ENCODE measurements around the gene DEF6.

The DEF6 gene

GRCh38 chr6:35262596-35262995, 35.0 kb upstream of the DEF6 start:
- no peak overlapping the region for H3K9ac ChIP-seq (ENCODE audit: low read length)
- H3K36me3 ChIP-seq (ENCODE audit: control insufficient read depth, insufficient read depth, low read length) = no peaks in the 10 kb centered on the region

DNA sequence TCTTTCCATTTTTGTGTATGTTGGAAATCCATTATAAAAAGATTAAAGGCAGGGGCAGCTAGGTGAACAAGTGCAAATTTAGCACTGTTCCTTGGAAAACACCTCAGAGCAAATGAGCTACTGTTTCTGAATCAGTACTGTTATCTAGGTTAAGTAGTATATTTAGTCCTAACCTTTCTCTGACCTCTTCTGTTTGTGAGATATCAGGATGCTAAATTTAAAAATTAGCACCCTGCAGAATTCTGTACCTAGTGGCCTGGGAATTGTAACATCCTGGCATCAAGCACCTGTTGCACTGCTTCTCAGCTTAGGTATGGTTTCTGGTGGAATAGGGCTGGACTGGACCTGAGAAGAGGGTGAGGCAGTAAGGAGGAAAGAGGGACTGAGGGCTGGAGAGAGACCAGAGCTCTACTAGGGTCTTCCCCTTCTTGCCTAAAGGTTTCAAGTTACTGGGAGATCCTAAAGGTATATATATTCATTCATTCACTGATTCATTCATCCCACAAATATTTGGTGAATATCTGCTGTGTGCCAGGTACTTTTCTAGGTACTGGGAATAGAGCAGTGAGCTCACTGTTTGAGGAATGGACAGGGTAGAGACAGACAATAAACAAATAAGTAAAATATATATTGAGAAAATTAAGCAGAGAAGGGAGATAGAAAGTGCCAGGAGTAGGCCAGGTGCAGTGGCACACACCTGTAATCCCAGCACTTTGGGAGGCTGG, 32.9 kb upstream of the DEF6 start:
- H3K9me3 ChIP-seq (ENCODE audit: control insufficient read depth, insufficient read depth, low read depth, low read length) = no peaks in the 10 kb centered on the region
- H3K27me3 ChIP-seq (ENCODE audit: control insufficient read depth, insufficient read depth, low read length) = no peaks in the 10 kb centered on the region
- no peaks in the 10 kb centered on the region for H3K36me3 ChIP-seq (ENCODE audit: control insufficient read depth, insufficient read depth, low read length)
- H3K4me1 ChIP-seq (ENCODE audit: control insufficient read depth, insufficient read depth, low read length) = peaks cover 11% of the 10 kb centered on the region; the same call in 1 of the 2 replicates
- H3K4me3 ChIP-seq (ENCODE audit: low read depth, low read length) = no peak overlapping the region
- H3K9ac ChIP-seq (ENCODE audit: low read length) = no peak overlapping the region
- H3K27ac ChIP-seq (ENCODE audit: low read depth, low read length) = no peak overlapping the region

More at GRCh38 chr6:35262596-35262995, 35.0 kb upstream of the DEF6 start:
- no peaks in the 10 kb centered on the region for H3K9me3 ChIP-seq (ENCODE audit: control insufficient read depth, insufficient read depth, low read depth, low read length)
- no peak overlapping the region for H3K27ac ChIP-seq (ENCODE audit: low read depth, low read length)
- H3K4me3 ChIP-seq (ENCODE audit: low read depth, low read length) = no peak overlapping the region
- no peaks in the 10 kb centered on the region for H3K27me3 ChIP-seq (ENCODE audit: control insufficient read depth, insufficient read depth, low read length)
- H3K4me1 ChIP-seq (ENCODE audit: control insufficient read depth, insufficient read depth, low read length) = peaks cover 9% of the 10 kb centered on the region; the same call in 1 of the 2 replicates

GRCh38 chr6:35265523-35265922, 32.1 kb upstream of the DEF6 start:
- Histone ChIP-seq H3K4me1 (ENCODE audit: control insufficient read depth, insufficient read depth, low read length) (peaks cover 8% of the 10 kb centered on the region; the same call in 1 of the 2 replicates), H3K9ac (ENCODE audit: low read length) (no peak overlapping the region), H3K27ac (ENCODE audit: low read depth, low read length) (no peak overlapping the region), H3K9me3 (ENCODE audit: control insufficient read depth, insufficient read depth, low read depth, low read length) (no peaks in the 10 kb centered on the region), H3K27me3 (ENCODE audit: control insufficient read depth, insufficient read depth, low read length) (no peaks in the 10 kb centered on the region), H3K36me3 (ENCODE audit: control insufficient read depth, insufficient read depth, low read length) (no peaks in the 10 kb centered on the region), H3K4me3 (ENCODE audit: low read depth, low read length) (no peak overlapping the region)

DNA sequence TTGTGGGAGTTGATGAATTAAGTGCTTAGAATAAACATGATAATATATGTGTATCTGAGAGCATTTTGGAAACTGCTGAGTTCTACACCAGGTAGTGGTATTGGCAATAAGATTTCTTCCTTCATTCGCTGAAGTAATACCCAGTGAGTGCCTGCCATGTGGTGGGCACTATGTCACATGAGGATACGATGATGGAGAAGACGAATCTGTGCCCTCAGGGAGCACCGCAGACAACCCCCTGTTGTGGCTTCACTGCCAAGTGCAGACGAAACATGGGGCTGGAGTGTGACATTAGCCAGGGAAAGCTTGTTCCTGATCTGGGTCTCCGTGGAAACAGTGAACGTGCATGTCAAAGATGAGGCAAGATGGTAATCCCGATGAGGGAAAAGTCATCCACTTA, 30.2 kb upstream of the DEF6 start:
- no peaks in the 10 kb centered on the region for H3K36me3 ChIP-seq (ENCODE audit: control insufficient read depth, insufficient read depth, low read length)
- no peaks in the 10 kb centered on the region for H3K27me3 ChIP-seq (ENCODE audit: control insufficient read depth, insufficient read depth, low read length)
- no peak overlapping the region for H3K4me3 ChIP-seq (ENCODE audit: low read depth, low read length)
- H3K27ac ChIP-seq (ENCODE audit: low read depth, low read length) = no peak overlapping the region
- no peaks in the 10 kb centered on the region for H3K9me3 ChIP-seq (ENCODE audit: control insufficient read depth, insufficient read depth, low read depth, low read length)
- H3K9ac ChIP-seq (ENCODE audit: low read length) = no peak overlapping the region
- H3K4me1 ChIP-seq (ENCODE audit: control insufficient read depth, insufficient read depth, low read length) = peaks cover 4% of the 10 kb centered on the region; the same call in 1 of the 2 replicates

DNA sequence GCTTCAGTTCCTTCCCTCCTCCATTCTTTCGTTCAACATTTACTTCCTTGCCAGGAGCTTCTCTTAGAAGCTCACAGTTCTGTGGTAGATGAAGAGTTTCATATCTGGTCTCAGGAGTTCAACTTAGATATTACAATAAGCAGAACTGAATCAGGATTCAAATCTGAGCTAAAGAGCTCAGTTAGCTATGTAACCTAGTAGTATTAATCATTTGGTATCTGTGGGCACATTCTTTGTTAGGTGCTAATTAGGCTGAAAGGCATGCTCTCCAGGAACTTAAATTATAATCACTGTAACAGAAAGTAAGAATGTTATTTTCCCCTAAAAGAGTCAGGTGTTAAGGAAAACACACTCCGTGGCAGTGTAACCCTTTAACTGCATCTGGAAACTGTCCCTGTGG, 29.7 kb upstream of the DEF6 start:
- H3K4me1 ChIP-seq (ENCODE audit: control insufficient read depth, insufficient read depth, low read length) = peaks cover 4% of the 10 kb centered on the region; the same call in 1 of the 2 replicates
- no peak overlapping the region for H3K9ac ChIP-seq (ENCODE audit: low read length)
- no peaks in the 10 kb centered on the region for H3K27me3 ChIP-seq (ENCODE audit: control insufficient read depth, insufficient read depth, low read length)
- H3K9me3 ChIP-seq (ENCODE audit: control insufficient read depth, insufficient read depth, low read depth, low read length) = no peaks in the 10 kb centered on the region
- no peak overlapping the region for H3K27ac ChIP-seq (ENCODE audit: low read depth, low read length)
- H3K4me3 ChIP-seq (ENCODE audit: low read depth, low read length) = no peak overlapping the region
- H3K36me3 ChIP-seq (ENCODE audit: control insufficient read depth, insufficient read depth, low read length) = no peaks in the 10 kb centered on the region

DNA sequence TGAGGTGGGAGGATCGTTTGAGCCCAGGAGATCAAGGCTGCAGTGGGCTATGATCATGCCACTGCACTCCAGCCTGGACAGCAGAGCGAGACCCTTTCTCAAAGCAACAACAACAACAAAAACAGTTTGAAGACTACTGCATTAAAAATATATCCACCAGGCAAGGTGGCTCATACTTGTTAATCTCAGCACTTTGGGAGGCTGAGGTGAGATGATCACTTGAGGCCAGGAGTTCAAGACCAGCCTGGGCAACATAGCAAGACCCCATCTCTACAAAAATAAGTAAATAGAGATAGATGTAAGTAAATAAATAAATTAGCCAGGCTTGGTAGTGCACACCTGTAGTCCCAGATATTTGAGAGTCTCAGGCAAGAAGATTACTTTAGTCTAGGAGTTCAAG, 25.6 kb upstream of the DEF6 start:
- Histone ChIP-seq H3K27ac (ENCODE audit: low read depth, low read length) (no peak overlapping the region), H3K9me3 (ENCODE audit: control insufficient read depth, insufficient read depth, low read depth, low read length) (no peaks in the 10 kb centered on the region), H3K9ac (ENCODE audit: low read length) (no peak overlapping the region), H3K4me3 (ENCODE audit: low read depth, low read length) (no peak overlapping the region), H3K4me1 (ENCODE audit: control insufficient read depth, insufficient read depth, low read length) (peaks cover 4% of the 10 kb centered on the region; the same call in 1 of the 2 replicates), H3K27me3 (ENCODE audit: control insufficient read depth, insufficient read depth, low read length) (no peaks in the 10 kb centered on the region), H3K36me3 (ENCODE audit: control insufficient read depth, insufficient read depth, low read length) (no peaks in the 10 kb centered on the region)

DNA sequence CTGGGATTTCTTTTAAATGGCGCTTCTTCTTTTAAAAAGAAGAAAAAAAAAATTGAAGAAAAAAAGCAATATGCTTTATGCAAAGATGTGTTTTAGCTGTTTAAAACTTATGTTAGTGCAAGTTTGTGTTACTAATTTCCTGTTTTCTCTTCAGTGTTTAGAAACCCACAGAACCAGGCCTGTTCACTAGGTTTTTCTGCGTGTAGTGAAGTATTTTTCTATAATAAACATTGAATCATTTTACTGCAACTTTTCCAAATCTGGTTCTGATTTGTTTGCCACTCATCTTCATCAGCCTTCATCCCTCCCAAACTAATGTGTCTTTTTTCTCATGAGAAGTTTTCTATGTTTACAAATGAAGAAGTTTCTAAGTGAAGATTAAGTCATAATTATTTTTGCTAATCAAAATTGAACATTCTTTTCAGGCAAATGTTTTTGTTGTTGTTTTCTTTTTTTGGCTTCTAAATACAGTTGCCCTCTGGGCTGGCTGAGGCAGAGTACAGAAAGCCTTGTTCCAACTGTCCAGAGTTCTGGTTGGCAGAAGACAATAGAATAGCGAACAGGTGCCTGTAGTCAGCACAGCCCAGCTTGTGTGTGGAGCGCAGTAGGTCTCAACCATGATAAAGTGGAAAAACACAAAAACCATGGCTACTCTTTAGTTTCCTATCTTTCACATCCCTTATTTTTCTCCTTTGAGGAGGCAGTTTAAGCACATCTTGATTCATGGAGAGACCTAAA, 23.6 kb upstream of the DEF6 start:
- Histone ChIP-seq H3K36me3 (ENCODE audit: control insufficient read depth, insufficient read depth, low read length) (no peaks in the 10 kb centered on the region), H3K27me3 (ENCODE audit: control insufficient read depth, insufficient read depth, low read length) (no peaks in the 10 kb centered on the region), H3K9me3 (ENCODE audit: control insufficient read depth, insufficient read depth, low read depth, low read length) (no peaks in the 10 kb centered on the region), H3K27ac (ENCODE audit: low read depth, low read length) (no peak overlapping the region), H3K4me3 (ENCODE audit: low read depth, low read length) (no peak overlapping the region), H3K9ac (ENCODE audit: low read length) (no peak overlapping the region), H3K4me1 (ENCODE audit: control insufficient read depth, insufficient read depth, low read length) (no peaks in the 10 kb centered on the region)

DNA sequence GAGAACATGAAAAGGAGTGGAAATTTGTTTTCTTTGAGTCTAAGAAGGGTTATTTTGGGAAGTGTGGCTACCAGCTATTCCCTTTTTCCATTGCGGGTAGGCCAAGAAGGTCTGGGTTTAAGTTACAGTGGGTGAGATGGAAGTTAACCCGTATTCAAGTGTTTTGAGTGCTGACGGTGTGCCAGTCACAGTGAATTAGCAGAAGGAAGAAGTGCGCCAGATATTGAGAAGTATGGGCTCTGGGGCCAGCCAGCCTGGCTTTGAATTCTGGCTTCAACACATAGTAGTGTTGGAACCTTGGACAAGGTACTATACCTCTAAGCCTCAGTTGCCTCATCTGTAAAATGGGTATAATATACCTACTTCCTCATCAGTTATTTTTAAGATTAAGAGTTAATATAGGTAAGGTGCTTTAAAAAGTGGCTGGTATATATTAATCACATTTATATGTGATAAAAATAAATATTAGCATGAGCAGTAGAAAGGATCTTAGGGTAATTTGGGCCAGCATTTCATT, 21.8 kb upstream of the DEF6 start:
- Histone ChIP-seq H3K27me3 (ENCODE audit: control insufficient read depth, insufficient read depth, low read length) (no peaks in the 10 kb centered on the region), H3K27ac (ENCODE audit: low read depth, low read length) (no peak overlapping the region)

GRCh38 chr6:35278708-35279107, 18.9 kb upstream of the DEF6 start:
- Histone ChIP-seq H3K9ac (ENCODE audit: low read length) (no peak overlapping the region), H3K9me3 (ENCODE audit: control insufficient read depth, insufficient read depth, low read depth, low read length) (no peaks in the 10 kb centered on the region), H3K36me3 (ENCODE audit: control insufficient read depth, insufficient read depth, low read length) (peaks cover 12% of the 10 kb centered on the region), H3K27me3 (ENCODE audit: control insufficient read depth, insufficient read depth, low read length) (no peaks in the 10 kb centered on the region), H3K27ac (ENCODE audit: low read depth, low read length) (no peak overlapping the region), H3K4me1 (ENCODE audit: control insufficient read depth, insufficient read depth, low read length) (no peaks in the 10 kb centered on the region), H3K4me3 (ENCODE audit: low read depth, low read length) (no peak overlapping the region)

More for the DNA sequence above, 21.8 kb upstream of the DEF6 start:
- H3K9ac ChIP-seq (ENCODE audit: low read length) = no peak overlapping the region
- no peak overlapping the region for H3K4me3 ChIP-seq (ENCODE audit: low read depth, low read length)
- no peaks in the 10 kb centered on the region for H3K36me3 ChIP-seq (ENCODE audit: control insufficient read depth, insufficient read depth, low read length)
- no peaks in the 10 kb centered on the region for H3K9me3 ChIP-seq (ENCODE audit: control insufficient read depth, insufficient read depth, low read depth, low read length)
- no peaks in the 10 kb centered on the region for H3K4me1 ChIP-seq (ENCODE audit: control insufficient read depth, insufficient read depth, low read length)

DNA sequence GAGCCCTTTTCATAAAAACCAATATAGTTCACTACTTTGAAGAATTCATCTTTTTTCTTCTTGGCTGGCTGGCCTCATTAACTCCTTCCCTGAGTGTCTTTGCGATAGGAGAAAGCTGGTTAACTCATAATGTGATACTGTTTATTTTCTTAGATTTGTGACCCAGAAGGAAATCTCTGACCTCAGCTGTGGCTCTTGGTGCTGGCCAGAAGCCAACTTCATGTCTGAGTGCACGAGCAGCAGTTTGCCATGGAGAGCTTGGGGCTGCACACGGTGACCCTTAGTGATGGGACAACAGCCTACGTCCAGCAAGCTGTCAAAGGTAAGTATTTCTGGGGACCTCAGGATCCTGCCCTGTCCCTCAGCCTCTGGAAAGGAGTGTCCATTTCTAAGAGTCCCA, 16.7 kb upstream of the DEF6 start:
- Histone ChIP-seq H3K4me3 (ENCODE audit: low read depth, low read length) (no peak overlapping the region), H3K9ac (ENCODE audit: low read length) (no peak overlapping the region), H3K36me3 (ENCODE audit: control insufficient read depth, insufficient read depth, low read length) (peaks cover 16% of the 10 kb centered on the region), H3K27ac (ENCODE audit: low read depth, low read length) (no peak overlapping the region), H3K4me1 (ENCODE audit: control insufficient read depth, insufficient read depth, low read length) (no peaks in the 10 kb centered on the region), H3K27me3 (ENCODE audit: control insufficient read depth, insufficient read depth, low read length) (no peaks in the 10 kb centered on the region), H3K9me3 (ENCODE audit: control insufficient read depth, insufficient read depth, low read depth, low read length) (no peaks in the 10 kb centered on the region)

DNA sequence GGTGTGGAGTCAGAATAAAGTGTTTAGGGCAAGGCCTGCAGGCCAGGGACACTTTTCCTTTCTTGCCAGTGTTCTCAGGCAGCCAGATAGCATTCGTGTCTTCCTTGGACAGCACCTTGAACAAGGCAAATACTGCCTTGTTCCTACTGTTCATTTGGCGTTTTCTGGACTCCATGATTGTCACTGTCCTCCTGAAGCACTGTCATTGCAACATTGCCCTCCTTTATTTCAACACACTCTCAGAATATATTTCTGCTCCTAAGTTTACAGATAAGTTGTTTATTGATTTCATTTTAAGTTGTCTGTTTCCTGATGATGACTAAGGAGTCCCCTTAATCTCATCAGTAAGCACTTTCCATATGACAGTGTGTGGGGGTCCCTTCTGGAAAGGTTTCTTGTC, 15.1 kb upstream of the DEF6 start:
- Histone ChIP-seq H3K9ac (ENCODE audit: low read length) (no peak overlapping the region), H3K9me3 (ENCODE audit: control insufficient read depth, insufficient read depth, low read depth, low read length) (no peaks in the 10 kb centered on the region), H3K27me3 (ENCODE audit: control insufficient read depth, insufficient read depth, low read length) (no peaks in the 10 kb centered on the region), H3K27ac (ENCODE audit: low read depth, low read length) (no peak overlapping the region), H3K4me3 (ENCODE audit: low read depth, low read length) (no peak overlapping the region), H3K36me3 (ENCODE audit: control insufficient read depth, insufficient read depth, low read length) (peaks cover 30% of the 10 kb centered on the region), H3K4me1 (ENCODE audit: control insufficient read depth, insufficient read depth, low read length) (no peaks in the 10 kb centered on the region)
